IMR-90 (cell line): ENCODE data around the gene SIRT2.

Source experiments
- BHLHE40 ChIP-seq: fragments of 150-350 bp; IDR thresholded peaks from 2 replicates; pipeline ENCODE4 v1.6.1; 2016; ENCODE audit warnings: mild to moderate bottlenecking, low read depth, low read length
- CEBPB ChIP-seq: IDR thresholded peaks from 2 replicates; pipeline ENCODE4 v1.6.1; 2012; ENCODE audit warnings: low read depth, low read length, improper control_type of control experiment
- CTCF ChIP-seq: conservative IDR thresholded peaks from 2 replicates; pipeline ENCODE4 v1.5.1; 2012; ENCODE audit warnings: mild to moderate bottlenecking, low read depth, low read length, improper control_type of control experiment
- MAZ ChIP-seq: IDR thresholded peaks from 2 replicates; pipeline ENCODE4 v1.6.1; 2012; ENCODE audit warnings: low read depth, mild to moderate bottlenecking, low read length, improper control_type of control experiment, moderate library complexity, borderline replicate concordance
- MXI1 ChIP-seq: IDR thresholded peaks from 2 replicates; pipeline ENCODE4 v1.6.1; 2012; ENCODE audit warnings: low read depth, mild to moderate bottlenecking, low read length, moderate library complexity, borderline replicate concordance
- POLR2A ChIP-seq: IDR thresholded peaks from 2 replicates; pipeline ENCODE4 v1.6.1; 2012; ENCODE audit warnings: mild to moderate bottlenecking, low read depth, low read length
- RAD21 ChIP-seq: IDR thresholded peaks from 2 replicates; pipeline ENCODE4 v1.6.1; 2012; ENCODE audit warnings: low read length, improper control_type of control experiment
- RFX5 ChIP-seq: IDR thresholded peaks from 2 replicates; pipeline ENCODE4 v1.8.0; 2012; ENCODE audit warnings: low read depth, mild to moderate bottlenecking, low read length, moderate library complexity
- SMC3 ChIP-seq: fragments of 150-350 bp; IDR thresholded peaks from 2 replicates; pipeline ENCODE4 v1.6.1; 2016; ENCODE audit warnings: low read depth, mild to moderate bottlenecking, antibody characterized with exemption, low read length, moderate library complexity
- TF ChIP-seq, protein P1 (sequence below): fragments of 150-350 bp; IDR thresholded peaks from 2 replicates; pipeline ENCODE4 v1.6.1; 2017; ENCODE audit warnings: mild to moderate bottlenecking, antibody characterized with exemption, low read length, low read depth
- TF ChIP-seq, protein P2 (sequence below): fragments of 150-350 bp; IDR thresholded peaks from 2 replicates; pipeline ENCODE4 v1.6.1; 2016; ENCODE audit warnings: low read depth, mild to moderate bottlenecking, low read length, moderate library complexity, borderline replicate concordance

- TF ChIP-seq CTCF (no peak), POLR2A (no peak), CEBPB (no peak), RFX5 (no peak), SMC3 (no peak), MAZ (no peak), MXI1 (no peak), BHLHE40 (no peak), RAD21 (no peak)
- TF ChIP-seq, protein P1, sequence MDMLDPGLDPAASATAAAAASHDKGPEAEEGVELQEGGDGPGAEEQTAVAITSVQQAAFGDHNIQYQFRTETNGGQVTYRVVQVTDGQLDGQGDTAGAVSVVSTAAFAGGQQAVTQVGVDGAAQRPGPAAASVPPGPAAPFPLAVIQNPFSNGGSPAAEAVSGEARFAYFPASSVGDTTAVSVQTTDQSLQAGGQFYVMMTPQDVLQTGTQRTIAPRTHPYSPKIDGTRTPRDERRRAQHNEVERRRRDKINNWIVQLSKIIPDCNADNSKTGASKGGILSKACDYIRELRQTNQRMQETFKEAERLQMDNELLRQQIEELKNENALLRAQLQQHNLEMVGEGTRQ: no peak
- TF ChIP-seq, protein P2, sequence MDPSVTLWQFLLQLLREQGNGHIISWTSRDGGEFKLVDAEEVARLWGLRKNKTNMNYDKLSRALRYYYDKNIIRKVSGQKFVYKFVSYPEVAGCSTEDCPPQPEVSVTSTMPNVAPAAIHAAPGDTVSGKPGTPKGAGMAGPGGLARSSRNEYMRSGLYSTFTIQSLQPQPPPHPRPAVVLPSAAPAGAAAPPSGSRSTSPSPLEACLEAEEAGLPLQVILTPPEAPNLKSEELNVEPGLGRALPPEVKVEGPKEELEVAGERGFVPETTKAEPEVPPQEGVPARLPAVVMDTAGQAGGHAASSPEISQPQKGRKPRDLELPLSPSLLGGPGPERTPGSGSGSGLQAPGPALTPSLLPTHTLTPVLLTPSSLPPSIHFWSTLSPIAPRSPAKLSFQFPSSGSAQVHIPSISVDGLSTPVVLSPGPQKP: no peak
These were observed 20.0 kb downstream of the SIRT2 start for GRCh38 chr19:38879400-38879751.
